Measurements from ENCODE around the gene RRP9. TPM values are rescaled to one million over a fixed set of nuclear protein-coding genes. Genes with fewer than 3 reads are reported as not detected.

Gene RRP9
- total and polyA plus RNA-seq, 4 donors, result 6.5 to 11.0 (median 7.8) TPM

- peaks cover 0 to 2% (median 0%) of the 10 kb centered on the region in 4 donors for H3K36me3 ChIP-seq (ENCODE audit: control insufficient read depth in 4 of 4, insufficient read depth in 3 of 4, low read depth in 1 of 4, low read length in 3 of 4)
- peaks cover 11 to 32% (median 17%) of the 10 kb centered on the region in 4 donors for H3K4me1 ChIP-seq (ENCODE audit: control insufficient read depth in 4 of 4, insufficient read depth in 4 of 4, low read length in 3 of 4)
- H3K9ac ChIP-seq (ENCODE audit: low read depth in 1 of 2, low read length in 2 of 2), result no peak overlapping the region
- no peak overlapping the region for H3K4me3 ChIP-seq (ENCODE audit: low read depth in 1 of 3, low read length in 3 of 3)
- no peak for TF ChIP-seq CTCF (IDR thresholded peaks at IDR 0.05; ENCODE audit: low read depth, low read length, missing input control)
- TF ChIP-seq FOXA1 (IDR thresholded peaks at IDR 0.05), result no peak
- no peak for TF ChIP-seq EGR1 (IDR thresholded peaks at IDR 0.05; ENCODE audit: low read depth in 2 of 2)
- TF ChIP-seq YY1 (IDR thresholded peaks at IDR 0.05), result no peak
- TF ChIP-seq RAD21 (IDR thresholded peaks at IDR 0.05), result no peak
- no peak for TF ChIP-seq ZBTB33 (IDR thresholded peaks at IDR 0.05)
- TF ChIP-seq HNF4G (IDR thresholded peaks at IDR 0.05), result no peak
- TF ChIP-seq GABPA (IDR thresholded peaks at IDR 0.05 in 1 of 2, conservative IDR thresholded peaks at IDR 0.05 in 1 of 2), result no peak
- TF ChIP-seq ATF3 (IDR thresholded peaks at IDR 0.05), result no peak
- no peak overlapping the region for H3K27ac ChIP-seq (ENCODE audit: low read depth in 1 of 2, low read length in 2 of 2)
- 95% methylated on average over 10 of the region's 10 CpGs for WGBS
- H3K9me3 ChIP-seq (ENCODE audit: control insufficient read depth in 4 of 4, low read length in 3 of 4), result no peaks in the 10 kb centered on the region
- no peaks in the 10 kb centered on the region for H3K27me3 ChIP-seq (ENCODE audit: control insufficient read depth in 4 of 4, insufficient read depth in 4 of 4, low read length in 3 of 4)
- DNase-seq (ENCODE audit: low spot score), result no peak
Observed at GRCh38 chr3:51960386-51960785, 18.7 kb upstream of the RRP9 start.

- TF ChIP-seq ATF3 (IDR thresholded peaks at IDR 0.05) (no peak), REST (IDR thresholded peaks at IDR 0.05) (no peak), YY1 (IDR thresholded peaks at IDR 0.05) (no peak), ZBTB33 (IDR thresholded peaks at IDR 0.05) (no peak), EGR1 (IDR thresholded peaks at IDR 0.05; ENCODE audit: low read depth in 2 of 2) (no peak), MAX (IDR thresholded peaks at IDR 0.05) (no peak), HNF4A (conservative IDR thresholded peaks at IDR 0.05) (no peak), RAD21 (IDR thresholded peaks at IDR 0.05) (no peak), NR2F2 (IDR thresholded peaks at IDR 0.05) (no peak), RXRA (IDR thresholded peaks at IDR 0.05) (no peak), HNF4G (IDR thresholded peaks at IDR 0.05) (no peak), TAF1 (conservative IDR thresholded peaks at IDR 0.05) (no peak), GABPA (IDR thresholded peaks at IDR 0.05 in 1 of 2, conservative IDR thresholded peaks at IDR 0.05 in 1 of 2) (no peak)
- H3K9ac ChIP-seq (ENCODE audit: low read depth in 1 of 2, low read length in 2 of 2), result no peak overlapping the region
- no peak overlapping the region for H3K27ac ChIP-seq (ENCODE audit: low read depth in 1 of 2, low read length in 2 of 2)
- H3K27me3 ChIP-seq (ENCODE audit: control insufficient read depth in 4 of 4, insufficient read depth in 4 of 4, low read length in 3 of 4), result no peaks in the 10 kb centered on the region
- H3K9me3 ChIP-seq (ENCODE audit: control insufficient read depth in 4 of 4, low read length in 3 of 4), result no peaks in the 10 kb centered on the region
- peaks cover 0 to 2% (median 0%) of the 10 kb centered on the region in 4 donors for H3K36me3 ChIP-seq (ENCODE audit: control insufficient read depth in 4 of 4, insufficient read depth in 3 of 4, low read depth in 1 of 4, low read length in 3 of 4)
- 99% methylated on average over 7 of the region's 7 CpGs for WGBS
- no peak overlapping the region for H3K4me3 ChIP-seq (ENCODE audit: low read depth in 1 of 3, low read length in 3 of 3)
- no peak for DNase-seq (ENCODE audit: low spot score)
- H3K4me1 ChIP-seq (ENCODE audit: control insufficient read depth in 4 of 4, insufficient read depth in 4 of 4, low read length in 3 of 4), result peaks cover 11 to 35% (median 19%) of the 10 kb centered on the region in 4 donors
Observed at GRCh38 chr3:51959651-51960050, 17.9 kb upstream of the RRP9 start.
